Suprapubic skin (tissue), 4 donors: ENCODE measurements around the gene RPTOR. TPM values are rescaled to one million over a fixed set of nuclear protein-coding genes. Genes with fewer than 3 reads are reported as not detected.

Experiments used
- DNase-seq, 2 donors: peaks; one replicate each; pipeline ENCODE4 v3.0.0-alpha.2; 2019; ENCODE audit warnings: low spot score in 2 of 2
- H3K27ac ChIP-seq: fragments of 200-600 bp; sonication (generic); one replicate; pipeline ENCODE4 v1.5.1; 2019
- H3K27me3 ChIP-seq: fragments of 200-600 bp; sonication (generic); one replicate; pipeline ENCODE4 v1.5.1; 2019
- H3K36me3 ChIP-seq: fragments of 200-600 bp; sonication (generic); one replicate; pipeline ENCODE4 v1.5.1; 2019
- H3K4me1 ChIP-seq: fragments of 200-600 bp; sonication (generic); one replicate; pipeline ENCODE4 v1.5.1; 2019
- H3K4me3 ChIP-seq: fragments of 200-600 bp; sonication (generic); one replicate; pipeline ENCODE4 v1.5.1; 2019; ENCODE audit warnings: mild to moderate bottlenecking
- H3K9me3 ChIP-seq: fragments of 200-600 bp; sonication (generic); one replicate; pipeline ENCODE4 v1.5.1; 2019
- EP300 ChIP-seq: sonication (generic); formaldehyde crosslinking; IDR thresholded peaks from one replicate; pipeline ENCODE4 v1.6.1; 2017; ENCODE audit warnings: antibody characterized with exemption
- POLR2A ChIP-seq, 2 donors: fragments of 450-650 bp; IDR thresholded peaks; one replicate each; pipeline ENCODE4 v1.6.1; 2017; ENCODE audit warnings: antibody characterized with exemption in 2 of 2, mild to moderate bottlenecking in 2 of 2, moderate library complexity in 2 of 2
- POLR2AphosphoS5 ChIP-seq, 3 donors: sonication (generic); formaldehyde crosslinking; IDR thresholded peaks; one replicate each; pipeline ENCODE4 v1.6.1; 2017; ENCODE audit warnings: antibody characterized with exemption in 3 of 3
- WGBS: methylation state at CpG from one replicate; pipeline ENCODE4 v1.1.5; 2018; 5-methylcytosine and 5-hydroxymethylcytosine counted together
- total RNA-seq, 4 donors: library from RNA; depleted of rRNA; stranded (reverse); fragments of >200 nt; gene quantifications; one replicate each; pipeline ENCODE4 v1.1.0, GENCODE V29; 2016
- TF ChIP-seq, protein P1 (sequence below), 2 donors: fragments of 200-600 bp in 1 of 2; fragments of 450-650 bp in 1 of 2; sonication (generic) in 1 of 2; IDR thresholded peaks; one replicate each; pipeline ENCODE4 v1.5.1; 2016 to 2019; ENCODE audit warnings: antibody characterized with exemption in 2 of 2, mild to moderate bottlenecking in 1 of 2, moderate library complexity in 1 of 2

Gene RPTOR
- total RNA-seq, 4 donors from 2014 or later = 45.8 to 84.6 (median 53.0) TPM

DNA sequence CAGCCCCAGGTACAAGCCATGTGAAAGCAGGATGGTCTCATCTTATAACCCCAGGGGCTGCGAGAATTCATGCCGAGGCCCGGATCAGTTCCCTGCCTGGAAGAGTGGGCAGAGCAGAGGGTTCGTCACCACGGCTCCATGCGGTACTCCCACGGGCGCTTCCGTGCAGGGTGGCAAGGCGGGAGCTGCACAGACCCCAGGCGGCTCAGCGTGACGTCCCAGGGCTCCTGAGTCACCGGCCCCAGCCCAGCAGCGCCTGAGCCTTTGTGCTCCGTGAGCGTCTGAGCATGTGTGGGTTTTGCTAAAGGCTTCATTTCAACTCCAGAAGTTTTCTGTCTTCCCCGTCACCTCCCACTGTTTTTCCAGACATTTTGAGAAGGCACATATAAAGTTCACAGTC lies 375.8 kb downstream of the RPTOR start:
- no peaks in the 10 kb centered on the region for H3K27me3 ChIP-seq
- no peak overlapping the region for H3K4me3 ChIP-seq
- H3K27ac ChIP-seq = no peak overlapping the region
- H3K9me3 ChIP-seq = no peaks in the 10 kb centered on the region
- DNase-seq = peak in 1 of 2 donors; percentile 73
- WGBS = 74% methylated on average over 8 of the region's 18 CpGs
- TF ChIP-seq EP300 (no peak), POLR2A (IDR thresholded peaks at IDR 0.05) (no peak), POLR2AphosphoS5 (IDR thresholded peaks at IDR 0.05) (no peak)
- TF ChIP-seq, protein P1, sequence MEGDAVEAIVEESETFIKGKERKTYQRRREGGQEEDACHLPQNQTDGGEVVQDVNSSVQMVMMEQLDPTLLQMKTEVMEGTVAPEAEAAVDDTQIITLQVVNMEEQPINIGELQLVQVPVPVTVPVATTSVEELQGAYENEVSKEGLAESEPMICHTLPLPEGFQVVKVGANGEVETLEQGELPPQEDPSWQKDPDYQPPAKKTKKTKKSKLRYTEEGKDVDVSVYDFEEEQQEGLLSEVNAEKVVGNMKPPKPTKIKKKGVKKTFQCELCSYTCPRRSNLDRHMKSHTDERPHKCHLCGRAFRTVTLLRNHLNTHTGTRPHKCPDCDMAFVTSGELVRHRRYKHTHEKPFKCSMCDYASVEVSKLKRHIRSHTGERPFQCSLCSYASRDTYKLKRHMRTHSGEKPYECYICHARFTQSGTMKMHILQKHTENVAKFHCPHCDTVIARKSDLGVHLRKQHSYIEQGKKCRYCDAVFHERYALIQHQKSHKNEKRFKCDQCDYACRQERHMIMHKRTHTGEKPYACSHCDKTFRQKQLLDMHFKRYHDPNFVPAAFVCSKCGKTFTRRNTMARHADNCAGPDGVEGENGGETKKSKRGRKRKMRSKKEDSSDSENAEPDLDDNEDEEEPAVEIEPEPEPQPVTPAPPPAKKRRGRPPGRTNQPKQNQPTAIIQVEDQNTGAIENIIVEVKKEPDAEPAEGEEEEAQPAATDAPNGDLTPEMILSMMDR (IDR thresholded peaks at IDR 0.05) = no peak
- H3K4me1 ChIP-seq = no peaks in the 10 kb centered on the region
- H3K36me3 ChIP-seq = peaks cover 52% of the 10 kb centered on the region

DNA sequence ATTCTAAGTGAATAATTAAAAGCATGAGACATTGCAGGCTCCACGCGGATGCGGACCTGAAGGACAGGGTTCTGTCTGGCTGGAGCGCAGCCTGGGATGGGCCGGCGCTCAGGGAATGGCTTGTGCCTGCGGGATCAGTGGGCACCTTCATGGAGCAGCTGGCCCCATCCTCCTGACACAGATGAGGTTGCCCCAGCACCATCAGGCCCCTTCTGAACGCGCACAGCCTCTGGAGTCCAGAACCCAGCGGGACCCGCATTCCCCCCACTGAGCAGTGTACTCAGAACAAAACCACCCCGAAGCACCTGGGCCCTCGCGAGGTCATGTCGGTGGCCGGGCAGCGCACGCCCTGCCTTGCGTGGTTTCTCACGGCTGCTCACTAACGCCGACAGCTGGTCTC lies 376.5 kb downstream of the RPTOR start:
- Histone ChIP-seq H3K9me3 (no peaks in the 10 kb centered on the region), H3K27me3 (no peaks in the 10 kb centered on the region), H3K27ac (no peak overlapping the region), H3K36me3 (peaks cover 57% of the 10 kb centered on the region), H3K4me1 (peaks cover 4% of the 10 kb centered on the region), H3K4me3 (no peak overlapping the region)
- TF ChIP-seq EP300 = no peak
- TF ChIP-seq, protein P1 (IDR thresholded peaks at IDR 0.05) = no peak
- 88% methylated on average over 20 of the region's 22 CpGs for WGBS
- DNase-seq = no peak

DNA sequence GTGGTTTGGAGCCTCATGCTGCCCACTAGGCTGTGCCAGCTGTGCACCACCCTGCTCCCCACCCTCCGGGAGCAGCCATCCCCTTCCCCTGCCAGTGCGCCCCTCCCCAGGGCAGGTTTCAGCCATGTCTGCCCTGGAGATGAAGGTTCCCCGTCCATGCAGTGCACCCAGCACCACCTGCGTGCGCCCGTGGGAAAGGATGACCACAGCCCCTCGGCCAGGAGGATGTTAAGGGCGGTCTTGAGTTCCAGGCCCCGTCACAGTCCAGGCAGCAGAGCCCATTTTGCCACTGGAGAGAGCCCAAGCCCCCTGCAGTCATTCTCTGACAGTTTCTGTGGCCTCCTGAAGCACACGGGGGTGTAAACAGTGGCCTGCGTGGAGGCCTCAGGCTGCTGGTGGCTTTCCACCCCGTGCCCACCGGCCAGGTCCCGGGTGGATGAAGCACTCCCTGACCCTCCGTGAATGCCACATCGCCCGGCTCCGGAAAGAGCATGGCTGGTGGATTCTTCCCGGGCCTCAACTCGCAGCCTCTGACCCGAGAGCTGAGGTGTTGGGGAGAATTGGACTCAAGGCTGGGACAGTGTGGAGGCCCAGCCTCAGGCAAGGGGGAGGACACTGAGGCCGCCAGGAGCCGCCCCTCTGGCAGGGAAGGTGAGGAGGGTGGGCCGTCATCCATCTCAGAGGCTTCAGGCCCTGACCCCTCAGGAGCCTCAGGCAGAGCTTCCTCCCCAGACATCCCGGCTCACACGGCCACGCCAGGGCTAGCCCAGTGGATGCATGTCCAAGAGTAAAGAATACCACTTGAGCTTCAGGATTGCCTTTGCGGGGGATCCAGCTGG lies 377.3 kb downstream of the RPTOR start:
- DNase-seq = peak in 1 of 2 donors; percentile 78
- Histone ChIP-seq H3K27me3 (no peaks in the 10 kb centered on the region), H3K36me3 (peaks cover 61% of the 10 kb centered on the region), H3K4me3 (no peak overlapping the region), H3K9me3 (no peaks in the 10 kb centered on the region), H3K4me1 (peaks cover 5% of the 10 kb centered on the region), H3K27ac (no peak overlapping the region)
- no peak for TF ChIP-seq EP300
- no peak for TF ChIP-seq POLR2A (IDR thresholded peaks at IDR 0.05)
- TF ChIP-seq, protein P1 (IDR thresholded peaks at IDR 0.05) = no peak
- no peak for TF ChIP-seq POLR2AphosphoS5 (IDR thresholded peaks at IDR 0.05)
- whole genome bisulfite sequencing = 95% methylated on average over 7 of the region's 28 CpGs

DNA sequence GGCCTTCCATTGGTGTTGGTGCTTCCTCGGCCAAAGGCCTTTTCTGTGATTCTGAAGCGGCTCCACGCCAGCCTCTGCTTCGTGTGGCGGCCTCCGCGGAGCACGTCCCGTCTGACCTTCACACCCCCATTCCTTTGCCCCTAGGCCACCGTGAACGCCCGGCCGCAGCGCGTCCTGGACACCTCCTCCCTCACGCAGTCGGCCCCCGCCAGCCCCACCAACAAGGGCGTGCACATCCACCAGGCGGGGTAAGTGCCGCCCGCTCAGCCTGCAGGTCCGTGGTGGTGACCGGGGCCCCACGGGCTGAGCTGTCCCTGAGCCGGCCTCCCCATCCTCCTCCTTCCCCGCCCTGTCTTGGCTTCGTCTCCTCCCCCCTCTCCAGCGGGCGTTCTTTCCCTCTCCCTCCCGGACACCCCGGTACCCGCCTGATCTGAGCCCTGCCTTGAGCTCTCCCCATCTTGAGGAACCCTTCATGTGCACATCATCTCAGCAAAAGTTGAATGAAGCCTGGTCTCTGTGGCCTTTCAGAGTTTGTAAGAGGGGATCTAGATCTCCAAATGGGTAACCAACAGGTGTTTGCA lies 378.0 kb downstream of the RPTOR start:
- Histone ChIP-seq H3K27ac (no peak overlapping the region), H3K4me1 (peaks cover 8% of the 10 kb centered on the region), H3K4me3 (no peak overlapping the region), H3K9me3 (no peaks in the 10 kb centered on the region), H3K36me3 (peaks cover 63% of the 10 kb centered on the region), H3K27me3 (no peaks in the 10 kb centered on the region)
- no peak for TF ChIP-seq POLR2A (IDR thresholded peaks at IDR 0.05)
- no peak for TF ChIP-seq POLR2AphosphoS5 (IDR thresholded peaks at IDR 0.05)
- TF ChIP-seq EP300 = no peak
- TF ChIP-seq, protein P1 (IDR thresholded peaks at IDR 0.05) = no peak
- peak in 1 of 2 donors; percentile 79 for DNase-seq
- 89% methylated on average over 33 of the region's 33 CpGs for WGBS
